Nephron progenitor cell (in vitro differentiated cells): ENCODE data around the gene SLC12A5.
A peak's percentile ranks its signal among the peaks of the same experiment; 100 is the strongest.
"Not testable (repeated sequence)": the region's sequence is repeated elsewhere in the genome, so short reads cannot be mapped to it uniquely, and the experiment has no call there.

Experiments used
- DNase-seq: peaks from one replicate; pipeline ENCODE4 v3.0.0; 2021
- H3K27ac Mint-ChIP-seq: 2 replicates; pipeline ENCODE4 v1.8.0; 2021; ENCODE audit warnings: mild to moderate bottlenecking, moderate library complexity, mixed read lengths
- H3K27me3 Mint-ChIP-seq: 2 replicates; pipeline ENCODE4 v1.8.0; 2021; ENCODE audit warnings: mild to moderate bottlenecking, low read depth, mixed read lengths; ENCODE audit not compliant: poor library complexity
- H3K36me3 Mint-ChIP-seq: 2 replicates; pipeline ENCODE4 v1.8.0; 2021; ENCODE audit warnings: low read depth, mixed read lengths
- H3K4me1 Mint-ChIP-seq: 2 replicates; pipeline ENCODE4 v1.8.0; 2021; ENCODE audit warnings: mixed read lengths
- H3K4me3 Mint-ChIP-seq: 2 replicates; pipeline ENCODE4 v1.8.0; 2021; ENCODE audit warnings: mild to moderate bottlenecking, moderate library complexity, mixed read lengths
- H3K9me3 Mint-ChIP-seq: 2 replicates; pipeline ENCODE4 v1.8.0; 2021; ENCODE audit warnings: mild to moderate bottlenecking, moderate library complexity, mixed read lengths
- CTCF ChIP-seq: fragments of 200-600 bp; sonication (generic); IDR thresholded peaks from 2 replicates; pipeline ENCODE4 v1.5.0; 2021; ENCODE audit warnings: antibody characterized with exemption

Gene SLC12A5

GRCh38 chr20:45991616-45992015 lies 37.4 kb upstream of the SLC12A5 start:
- H3K27ac Mint-ChIP-seq = no peak overlapping the region
- H3K4me1 Mint-ChIP-seq = peaks cover 20% of the 10 kb centered on the region
- H3K4me3 Mint-ChIP-seq = no peak overlapping the region
- H3K9me3 Mint-ChIP-seq = no peaks in the 10 kb centered on the region
- DNase-seq = no peak
- peaks cover 28% of the 10 kb centered on the region for H3K27me3 Mint-ChIP-seq
- no peaks in the 10 kb centered on the region for H3K36me3 Mint-ChIP-seq
- TF ChIP-seq CTCF = no peak

- no peaks in the 10 kb centered on the region for H3K9me3 Mint-ChIP-seq
- H3K4me1 Mint-ChIP-seq = peaks cover 26% of the 10 kb centered on the region
- no peak for TF ChIP-seq CTCF
- no peak for DNase-seq
- H3K36me3 Mint-ChIP-seq = no peaks in the 10 kb centered on the region
- H3K27ac Mint-ChIP-seq = no peak overlapping the region
- peaks cover 23% of the 10 kb centered on the region for H3K27me3 Mint-ChIP-seq
- H3K4me3 Mint-ChIP-seq = no peak overlapping the region
Measured at GRCh38 chr20:45993197-45993951, 35.6 kb upstream of the SLC12A5 start.

GRCh38 chr20:45994761-45995493 lies 34.1 kb upstream of the SLC12A5 start:
- TF ChIP-seq CTCF = no peak
- Mint-ChIP-seq H3K9me3 (no peaks in the 10 kb centered on the region), H3K36me3 (no peaks in the 10 kb centered on the region), H3K4me3 (no peak overlapping the region), H3K27ac (no peak overlapping the region), H3K4me1 (peaks cover 26% of the 10 kb centered on the region), H3K27me3 (peaks cover 23% of the 10 kb centered on the region)
- DNase-seq = no peak

- peaks cover 32% of the 10 kb centered on the region for H3K4me1 Mint-ChIP-seq
- DNase-seq, H3K4me3 Mint-ChIP-seq, H3K36me3 Mint-ChIP-seq, H3K27ac Mint-ChIP-seq, H3K9me3 Mint-ChIP-seq: not testable (repeated sequence)
- peaks cover 23% of the 10 kb centered on the region for H3K27me3 Mint-ChIP-seq
Measured at GRCh38 chr20:45995495-45996097, 33.4 kb upstream of the SLC12A5 start.

GRCh38 chr20:45997187-45997586 lies 31.8 kb upstream of the SLC12A5 start:
- no peaks in the 10 kb centered on the region for H3K36me3 Mint-ChIP-seq
- DNase-seq = no peak
- H3K4me3 Mint-ChIP-seq = no peak overlapping the region
- H3K27me3 Mint-ChIP-seq = peaks cover 23% of the 10 kb centered on the region
- peak overlapping the region; percentile 28 for H3K27ac Mint-ChIP-seq
- H3K4me1 Mint-ChIP-seq = peaks cover 38% of the 10 kb centered on the region
- TF ChIP-seq CTCF = no peak
- H3K9me3 Mint-ChIP-seq = no peaks in the 10 kb centered on the region

GRCh38 chr20:45998337-45998736 lies 30.7 kb upstream of the SLC12A5 start:
- Mint-ChIP-seq H3K36me3 (no peaks in the 10 kb centered on the region), H3K27me3 (peaks cover 23% of the 10 kb centered on the region), H3K9me3 (no peaks in the 10 kb centered on the region), H3K27ac (no peak overlapping the region), H3K4me3 (no peak overlapping the region), H3K4me1 (peaks cover 42% of the 10 kb centered on the region)
- TF ChIP-seq CTCF = no peak
- no peak for DNase-seq
